AML-193 (cell line): ENCODE measurements around the gene ZNF423.

Experiments
- DNase-seq, 2 experiments: peaks; one replicate each; lab custom pipeline; 2025; lab: John Stamatoyannopoulos, UW

The ZNF423 gene

GRCh38 chr16:49599704-49600103 lies 256.2 kb downstream of the ZNF423 start:
- no peak for DNase-seq

GRCh38 chr16:49599281-49599680 lies 256.6 kb downstream of the ZNF423 start:
- no peak for DNase-seq

- no peak for DNase-seq
These were observed 257.3 kb downstream of the ZNF423 start for GRCh38 chr16:49598383-49599170.

- no peak for DNase-seq
These were observed 258.1 kb downstream of the ZNF423 start for GRCh38 chr16:49597796-49598195.

- DNase-seq, result no peak
These were observed 259.1 kb downstream of the ZNF423 start for GRCh38 chr16:49596648-49597291.

GRCh38 chr16:49596068-49596467 lies 259.8 kb downstream of the ZNF423 start:
- no peak for DNase-seq

GRCh38 chr16:49594685-49595498 lies 261.0 kb downstream of the ZNF423 start:
- no peak for DNase-seq

GRCh38 chr16:49594153-49594552 lies 261.8 kb downstream of the ZNF423 start:
- no peak for DNase-seq

GRCh38 chr16:49593424-49594040 lies 262.4 kb downstream of the ZNF423 start:
- no peak for DNase-seq

GRCh38 chr16:49592546-49593423 lies 263.1 kb downstream of the ZNF423 start:
- peak in 1 of 2 experiments; percentile 0 for DNase-seq

- no peak for DNase-seq
These were observed 265.6 kb downstream of the ZNF423 start for GRCh38 chr16:49590166-49590871.

GRCh38 chr16:49589544-49590031 lies 266.3 kb downstream of the ZNF423 start:
- no peak for DNase-seq

- DNase-seq, result no peak
These were observed 267.1 kb downstream of the ZNF423 start for GRCh38 chr16:49588729-49589384.

GRCh38 chr16:49588026-49588425 lies 267.9 kb downstream of the ZNF423 start:
- DNase-seq, result no peak

- DNase-seq, result no peak
These were observed 268.4 kb downstream of the ZNF423 start for GRCh38 chr16:49587511-49587910.

- no peak for DNase-seq
These were observed 269.2 kb downstream of the ZNF423 start for GRCh38 chr16:49586466-49587450.

- no peak for DNase-seq
These were observed 270.6 kb downstream of the ZNF423 start for GRCh38 chr16:49585143-49585832.

GRCh38 chr16:49583911-49584310 lies 272.0 kb downstream of the ZNF423 start:
- DNase-seq, result no peak
